Neural cell (in vitro differentiated cells): Measurements from ENCODE around the gene TOM1L1. TPM values are rescaled to one million over a fixed set of nuclear protein-coding genes. Genes with fewer than 3 reads are reported as not detected.

Experiments
- H2AFZ ChIP-seq: fragments of 200-600, 300-800 bp; sonication (generic), shearing (Covaris generic); 2 replicates; pipeline ENCODE4 v1.6.0; 2014; ENCODE audit warnings: low read depth, mild to moderate bottlenecking, antibody characterized with exemption, low read length, moderate library complexity
- H3F3A ChIP-seq: fragments of 200-600 bp; shearing (Covaris generic); 2 replicates; pipeline ENCODE4 v1.6.1; 2016; ENCODE audit warnings: mild to moderate bottlenecking, moderate library complexity, mixed read lengths, antibody characterized with exemption, low read length; ENCODE audit not compliant: insufficient read depth, poor library complexity, severe bottlenecking
- H3K27ac ChIP-seq: fragments of 200-600, 300-800 bp; sonication (generic), shearing (Covaris generic); 2 replicates; pipeline ENCODE4 v1.5.1; 2014; ENCODE audit warnings: mild to moderate bottlenecking, low read length, moderate library complexity
- H3K27me3 ChIP-seq: fragments of 300-800, 200-600 bp; sonication (generic), shearing (Covaris generic); 2 replicates; pipeline ENCODE4 v1.6.0; 2014; ENCODE audit warnings: mild to moderate bottlenecking, low read depth, low read length, moderate library complexity; ENCODE audit not compliant: insufficient read depth
- H3K36me3 ChIP-seq: fragments of 300-800, 200-600 bp; sonication (generic), shearing (Covaris generic); 2 replicates; pipeline ENCODE4 v1.5.1; 2014; ENCODE audit warnings: mild to moderate bottlenecking, antibody characterized with exemption, low read length, moderate library complexity; ENCODE audit not compliant: insufficient read depth
- H3K4me2 ChIP-seq: fragments of 300-800, 200-600 bp; sonication (generic), shearing (Covaris generic); 2 replicates; pipeline ENCODE4 v1.6.0; 2014; ENCODE audit warnings: mild to moderate bottlenecking, low read length
- H3K4me3 ChIP-seq: fragments of 300-800, 200-600 bp; sonication (generic), shearing (Covaris generic); 2 replicates; pipeline ENCODE4 v1.5.1; 2014; ENCODE audit warnings: mild to moderate bottlenecking, low read length, moderate library complexity
- H3K79me2 ChIP-seq: fragments of 200-600 bp; shearing (Covaris generic); replicated peaks from 2 replicates; pipeline ENCODE4 v1.6.0; 2014; ENCODE audit warnings: mild to moderate bottlenecking, low read length, moderate library complexity; ENCODE audit not compliant: insufficient read depth
- H3K9ac ChIP-seq: fragments of 300-800, 200-600 bp; sonication (generic), shearing (Covaris generic); 2 replicates; pipeline ENCODE4 v1.6.1; 2016; ENCODE audit warnings: mild to moderate bottlenecking, low read length, mixed read lengths
- H3K9me2 ChIP-seq: fragments of 200-600 bp; shearing (Covaris generic); 2 replicates; pipeline ENCODE4 v1.6.1; 2016; ENCODE audit warnings: mild to moderate bottlenecking, low read length, mixed read lengths; ENCODE audit not compliant: insufficient read depth
- H3K9me3 ChIP-seq: fragments of 200-600, 300-800 bp; sonication (generic), shearing (Covaris generic); 2 replicates; pipeline ENCODE4 v1.6.1; 2016; ENCODE audit warnings: mild to moderate bottlenecking, mixed run types, low read length, moderate library complexity, mixed read lengths
- H4K20me1 ChIP-seq: fragments of 200-600 bp; shearing (Covaris generic); 2 replicates; pipeline ENCODE4 v1.6.1; 2016; ENCODE audit warnings: mild to moderate bottlenecking, mixed run types; ENCODE audit not compliant: insufficient read depth
- CTCF ChIP-seq: fragments of 450-650 bp; IDR thresholded peaks from 2 replicates; pipeline ENCODE4 v1.5.1; 2014; ENCODE audit warnings: antibody characterized with exemption, mild to moderate bottlenecking, moderate library complexity; ENCODE audit not compliant: poor library complexity, severe bottlenecking
- EP300 ChIP-seq: fragments of 450-650 bp; conservative IDR thresholded peaks from 2 replicates; pipeline ENCODE4 v1.6.1; 2014; ENCODE audit warnings: antibody characterized with exemption, mild to moderate bottlenecking, moderate library complexity; ENCODE audit not compliant: poor library complexity, severe bottlenecking
- MXI1 ChIP-seq: fragments of 450-650 bp; conservative IDR thresholded peaks from 2 replicates; pipeline ENCODE4 v1.6.1; 2014; ENCODE audit warnings: antibody characterized with exemption, mild to moderate bottlenecking; ENCODE audit not compliant: poor library complexity, severe bottlenecking
- POLR2AphosphoS5 ChIP-seq: IDR thresholded peaks from 2 replicates; pipeline ENCODE4 v1.6.1; 2012
- RAD21 ChIP-seq: fragments of 450-650 bp; conservative IDR thresholded peaks from 2 replicates; pipeline ENCODE4 v1.6.1; 2014; ENCODE audit warnings: antibody characterized with exemption, mild to moderate bottlenecking, moderate library complexity
- REST ChIP-seq: IDR thresholded peaks from 2 replicates; pipeline ENCODE4 v1.6.1; 2012; ENCODE audit warnings: borderline replicate concordance
- SMC3 ChIP-seq: fragments of 450-650 bp; conservative IDR thresholded peaks from 2 replicates; pipeline ENCODE4 v1.6.1; 2014; ENCODE audit warnings: antibody characterized with exemption, mild to moderate bottlenecking, moderate library complexity; ENCODE audit not compliant: poor library complexity
- TAF1 ChIP-seq: IDR thresholded peaks from 2 replicates; pipeline ENCODE4 v1.6.1; 2012; ENCODE audit warnings: low read depth
- polyA plus RNA-seq: library from polyadenylated mRNA; depleted of rRNA; stranded (reverse); fragments of >200 nt; gene quantifications from 2 replicates; pipeline ENCODE4 v1.2.3, GENCODE V29; 2014

TOM1L1 gene
- polyA plus RNA-seq, 1 donor from 2014 or later, result 13.6 TPM

DNA sequence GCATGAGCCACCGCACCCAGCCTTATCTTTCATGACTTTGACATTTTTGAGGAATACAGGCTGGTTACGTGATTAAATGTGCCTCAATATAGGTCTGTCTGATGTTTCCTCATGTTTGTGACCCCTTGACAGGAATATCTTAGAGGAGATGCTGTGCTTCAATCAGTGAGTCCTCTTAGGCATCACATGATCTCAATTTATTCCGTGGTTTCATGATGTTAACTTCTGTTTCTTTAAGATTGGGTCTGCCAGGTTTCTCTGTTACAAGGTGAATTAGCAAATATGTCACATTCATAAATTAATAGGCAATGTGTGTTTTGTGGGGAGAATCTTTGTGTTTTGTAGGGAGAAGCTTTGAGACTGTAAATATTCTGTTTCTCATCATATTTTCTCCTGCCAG is 71.2 kb downstream of the TOM1L1 start:
- H3K36me3 ChIP-seq, result no peaks in the 10 kb centered on the region
- H3K9ac ChIP-seq, result no peak overlapping the region
- H2AFZ ChIP-seq, result no peak overlapping the region
- TF ChIP-seq REST, result no peak
- no peak for TF ChIP-seq RAD21
- no peak for TF ChIP-seq POLR2AphosphoS5
- H4K20me1 ChIP-seq, result no peaks in the 10 kb centered on the region
- peaks cover 46% of the 10 kb centered on the region for H3K79me2 ChIP-seq
- H3K27ac ChIP-seq, result no peak overlapping the region
- no peak overlapping the region for H3K4me2 ChIP-seq
- H3K27me3 ChIP-seq, result no peaks in the 10 kb centered on the region
- H3K9me2 ChIP-seq, result no peaks in the 10 kb centered on the region
- H3K9me3 ChIP-seq, result no peaks in the 10 kb centered on the region
- H3F3A ChIP-seq, result no peaks in the 10 kb centered on the region
- no peak overlapping the region for H3K4me3 ChIP-seq

GRCh38 chr17:54972406-54973138 is 71.9 kb downstream of the TOM1L1 start:
- Histone ChIP-seq H3K79me2 (peaks cover 41% of the 10 kb centered on the region), H3K27ac (no peak overlapping the region)

More at GRCh38 chr17:54972406-54973138, 71.9 kb downstream of the TOM1L1 start:
- Histone ChIP-seq H3K4me2 (no peak overlapping the region), H3K4me3 (no peak overlapping the region), H3K36me3 (no peaks in the 10 kb centered on the region), H4K20me1 (no peaks in the 10 kb centered on the region), H3K27me3 (no peaks in the 10 kb centered on the region), H3K9me2 (no peaks in the 10 kb centered on the region), H3K9me3 (no peaks in the 10 kb centered on the region), H2AFZ (no peak overlapping the region), H3K9ac (no peak overlapping the region), H3F3A (no peaks in the 10 kb centered on the region)
- TF ChIP-seq TAF1 (no peak), REST (no peak), CTCF (no peak), RAD21 (no peak), SMC3 (no peak), POLR2AphosphoS5 (no peak), EP300 (no peak), MXI1 (no peak)
